HG02759 (cell line): ENCODE results near the gene PLEKHM2.
"Not testable (repeated sequence)": the region's sequence is repeated elsewhere in the genome, so short reads cannot be mapped to it uniquely, and the experiment has no call there.

Experiments
- ATAC-seq: cut with Tn5 transposase; IDR thresholded peaks from one replicate; pipeline ENCODE4 v1.9.1; 2021; ENCODE audit warnings: mild to moderate bottlenecking, moderate library complexity; ENCODE audit not compliant: unreplicated experiment

PLEKHM2 gene

GRCh38 chr1:15684042-15684461, at the start of gene PLEKHM2:
TSS of gene PLEKHM2 (plus strand) at chr1:15684320. CDS start at chr1:15684559, 239 bp downstream.
- ATAC-seq = peak; percentile 65

GRCh38 chr1:15636436-15636835, 47.7 kb upstream of the PLEKHM2 start:
- ATAC-seq = no peak

- ATAC-seq = no peak
These were observed 46.3 kb upstream of the PLEKHM2 start for GRCh38 chr1:15637826-15638225.

GRCh38 chr1:15639262-15639661, 44.9 kb upstream of the PLEKHM2 start:
- no peak for ATAC-seq

GRCh38 chr1:15639931-15640330, 44.2 kb upstream of the PLEKHM2 start:
- no peak for ATAC-seq

GRCh38 chr1:15640667-15641066, 43.5 kb upstream of the PLEKHM2 start:
- ATAC-seq = no peak

- ATAC-seq = no peak
These were observed 34.2 kb upstream of the PLEKHM2 start for GRCh38 chr1:15649937-15650336.

- ATAC-seq = no peak
These were observed 33.7 kb upstream of the PLEKHM2 start for GRCh38 chr1:15650433-15650832.

- ATAC-seq = not testable (repeated sequence)
These were observed 32.0 kb upstream of the PLEKHM2 start for GRCh38 chr1:15652130-15652529.

- ATAC-seq = no peak
These were observed 29.9 kb upstream of the PLEKHM2 start for GRCh38 chr1:15654091-15654690.

- no peak for ATAC-seq
These were observed 27.7 kb upstream of the PLEKHM2 start for GRCh38 chr1:15656464-15656863.

- no peak for ATAC-seq
These were observed 27.1 kb upstream of the PLEKHM2 start for GRCh38 chr1:15657021-15657420.

GRCh38 chr1:15660151-15660550, 24.0 kb upstream of the PLEKHM2 start:
- ATAC-seq = no peak

- no peak for ATAC-seq
These were observed 21.6 kb upstream of the PLEKHM2 start for GRCh38 chr1:15662477-15662876.

- ATAC-seq = no peak
These were observed 20.2 kb upstream of the PLEKHM2 start for GRCh38 chr1:15663925-15664324.

- no peak for ATAC-seq
These were observed 16.8 kb upstream of the PLEKHM2 start for GRCh38 chr1:15667362-15667761.

- ATAC-seq = no peak
These were observed 15.9 kb upstream of the PLEKHM2 start for GRCh38 chr1:15668089-15668754.

- ATAC-seq = no peak
These were observed 15.0 kb upstream of the PLEKHM2 start for GRCh38 chr1:15669074-15669473.

- no peak for ATAC-seq
These were observed 14.3 kb upstream of the PLEKHM2 start for GRCh38 chr1:15669864-15670263.

GRCh38 chr1:15671430-15671829, 12.7 kb upstream of the PLEKHM2 start:
- ATAC-seq = no peak

GRCh38 chr1:15674386-15675159, 9.5 kb upstream of the PLEKHM2 start:
- no peak for ATAC-seq

- no peak for ATAC-seq
These were observed 8.1 kb upstream of the PLEKHM2 start for GRCh38 chr1:15676010-15676409.
